Endothelial cell of umbilical vein (primary cell): ENCODE data around the gene LDLRAD2. TPM values are rescaled to one million over a fixed set of nuclear protein-coding genes. Genes with fewer than 3 reads are reported as not detected.

Source experiments
- BruUV-seq: library from RNA; stranded (reverse); fragments of 400-500 nt; replicated peaks from 2 replicates; lab custom pipeline; 2021; lab: Mats Ljungman, UMichigan
- CTCF ChIA-PET: fragments of 300-600, 350-600 bp; sonication (Branson Sonifier 250); formaldehyde crosslinking; loops from one replicate; lab custom pipeline; 2021; ENCODE audit warnings: antibody characterized with exemption, inconsistent platforms; lab: Charles Lee
- POLR2A ChIA-PET: fragments of 300-600, 350-600 bp; sonication (Branson Sonifier 250); formaldehyde crosslinking; loops from one replicate; lab custom pipeline; 2021; ENCODE audit warnings: antibody characterized with exemption, inconsistent platforms; lab: Charles Lee
- DNase-seq: peaks from one replicate; pipeline ENCODE4 v3.0.0-alpha.2; 2011; ENCODE audit warnings: low read depth, low spot score
- FAIRE-seq: peaks from 2 replicates; lab custom pipeline; 2011; peaks lifted over from hg19 to GRCh38; lab: Jason Lieb, UNC
- H2AFZ ChIP-seq: 2 replicates; pipeline ENCODE4 v1.6.0; 2012; ENCODE audit warnings: low read depth, low read length, control low read depth, inconsistent platforms
- H3K27ac ChIP-seq: 2 replicates; pipeline ENCODE4 v1.5.1; 2011; ENCODE audit warnings: low read depth, mild to moderate bottlenecking, control low read depth, low read length, moderate library complexity; ENCODE audit not compliant: insufficient read depth
- H3K27me3 ChIP-seq, 2 experiments: 2 replicates each; pipeline versions ENCODE4 v1.6.0 to v1.6.1; 2011; ENCODE audit warnings: low read length in 2 of 2, mixed read lengths in 1 of 2; ENCODE audit not compliant: control insufficient read depth in 2 of 2, insufficient read depth in 2 of 2
- H3K36me3 ChIP-seq, 2 experiments: 2 replicates in 1 of 2; 3 replicates in 1 of 2; pipeline ENCODE4 v1.5.1; 2011; ENCODE audit warnings: low read length in 2 of 2, mild to moderate bottlenecking in 1 of 2, moderate library complexity in 1 of 2; ENCODE audit not compliant: control insufficient read depth in 2 of 2, insufficient read depth in 2 of 2; ENCODE audit errors: extremely low read depth in 1 of 2
- H3K4me1 ChIP-seq: 3 replicates; pipeline ENCODE4 v1.5.1; 2011; ENCODE audit warnings: mild to moderate bottlenecking, low read length; ENCODE audit not compliant: control insufficient read depth, insufficient read depth; ENCODE audit errors: extremely low read depth
- H3K4me2 ChIP-seq: 2 replicates; pipeline ENCODE4 v1.6.1; 2011; ENCODE audit warnings: low read length, control low read depth, mixed read lengths; ENCODE audit not compliant: insufficient read depth
- H3K4me3 ChIP-seq, 3 experiments: fragments of 200-600 bp in 1 of 3; sonication (generic), shearing (Covaris generic) in 1 of 3; replicated peaks in 1 of 3; 2 replicates each; pipeline ENCODE4 v1.5.1; 2011 to 2016; ENCODE audit warnings: control low read depth in 3 of 3, low read length in 3 of 3, mild to moderate bottlenecking in 2 of 3, inconsistent platforms in 1 of 3, low read depth in 1 of 3, moderate library complexity in 1 of 3; ENCODE audit not compliant: insufficient read depth in 1 of 3
- H3K79me2 ChIP-seq: 2 replicates; pipeline ENCODE4 v1.6.0; 2012; ENCODE audit warnings: low read length, inconsistent platforms; ENCODE audit not compliant: control insufficient read depth, insufficient read depth
- H3K9ac ChIP-seq: replicated peaks from 2 replicates; pipeline ENCODE3; 2011; ENCODE audit warnings: low read length, control low read depth; ENCODE audit not compliant: insufficient read depth; ENCODE audit errors: extremely low read depth
- H3K9me1 ChIP-seq: replicated peaks from 3 replicates; pipeline ENCODE4 v1.6.0; 2011; ENCODE audit warnings: mild to moderate bottlenecking, low read length; ENCODE audit not compliant: control insufficient read depth, insufficient read depth; ENCODE audit errors: extremely low read depth
- H3K9me3 ChIP-seq: replicated peaks from 2 replicates; pipeline ENCODE4 v1.5.1; 2012; ENCODE audit warnings: low read length, inconsistent platforms; ENCODE audit not compliant: control insufficient read depth, insufficient read depth
- H4K20me1 ChIP-seq: replicated peaks from 2 replicates; pipeline ENCODE3; 2011; ENCODE audit warnings: mild to moderate bottlenecking, low read length; ENCODE audit not compliant: control insufficient read depth, insufficient read depth; ENCODE audit errors: extremely low read depth
- CTCF ChIP-seq, 2 donors: IDR thresholded peaks; 1 replicate in 1 of 2; 2 replicates in 1 of 2; pipeline ENCODE4 v1.5.1; 2011; ENCODE audit warnings: low read length in 2 of 2, mild to moderate bottlenecking in 2 of 2, moderate library complexity in 2 of 2, control low read depth in 1 of 2, inconsistent platforms in 1 of 2, low read depth in 1 of 2; ENCODE audit not compliant: insufficient read depth in 1 of 2; ENCODE audit errors: extremely low read depth in 1 of 2
- EZH2 ChIP-seq: IDR thresholded peaks from 2 replicates; pipeline ENCODE4 v1.6.1; 2012; ENCODE audit warnings: borderline replicate concordance, low read depth, mild to moderate bottlenecking, moderate library complexity, low read length, inconsistent platforms; ENCODE audit not compliant: severe bottlenecking
- FOS ChIP-seq: IDR thresholded peaks from 2 replicates; pipeline ENCODE4 v1.6.1; 2011; ENCODE audit warnings: mild to moderate bottlenecking, low read length, moderate library complexity, borderline replicate concordance; ENCODE audit not compliant: insufficient read depth
- GATA2 ChIP-seq: IDR thresholded peaks from 2 replicates; pipeline ENCODE4 v1.7.0; 2011; ENCODE audit warnings: low read depth, mild to moderate bottlenecking, moderate library complexity, mixed read lengths, low read length; ENCODE audit not compliant: insufficient read length, insufficient read depth
- JUN ChIP-seq: IDR thresholded peaks from 2 replicates; pipeline ENCODE4 v1.6.1; 2011; ENCODE audit warnings: borderline replicate concordance, low read depth; ENCODE audit not compliant: insufficient read length, insufficient read depth
- MYC ChIP-seq: IDR thresholded peaks from one replicate; pipeline ENCODE4 v1.6.1; 2011; ENCODE audit warnings: mild to moderate bottlenecking, low read depth, low read length
- POLR2A ChIP-seq: IDR thresholded peaks from 2 replicates; pipeline ENCODE4 v1.6.1; 2012; ENCODE audit warnings: low read depth, mild to moderate bottlenecking, control low read depth, low read length
- POLR2AphosphoS5 ChIP-seq: IDR thresholded peaks from 2 replicates; pipeline ENCODE4 v1.6.1; 2012; ENCODE audit warnings: low read depth, mild to moderate bottlenecking, control low read depth, low read length, moderate library complexity; ENCODE audit not compliant: insufficient read depth
- dilution Hi-C: fragments of 300-500 bp; cut with MboI; formaldehyde crosslinking; loops from one replicate; pipeline ENCODE4 v1.15.0; 2019; ENCODE audit warnings: low sequenced_read_pairs; ENCODE audit not compliant: extremely low pct_ligation_motif_present
- intact Hi-C: fragments of 100-400 bp; cut with micrococcal nuclease; formaldehyde crosslinking; loops from one replicate; pipeline ENCODE4 v1.10.0; 2022
- polyA plus RNA-seq, 4 experiments: library from polyadenylated mRNA; depleted of rRNA in 3 of 4; stranded (reverse) in 3 of 4; unstranded in 1 of 4; fragments of >200 nt; gene quantifications; 2 replicates each; pipeline versions ENCODE4 v1.2.1 to v1.2.3, GENCODE V29; 2011 to 2012; ENCODE audit warnings: missing spikeins in 1 of 4
- total RNA-seq: library from RNA; stranded (reverse); gene quantifications from 2 replicates; pipeline ENCODE4 v1.2.3, GENCODE V29; 2021
- TF ChIP-seq, protein P1 (sequence below): IDR thresholded peaks from 2 replicates; pipeline ENCODE4 v1.6.1; 2011; ENCODE audit not compliant: insufficient read depth, insufficient read length

Gene LDLRAD2
- total and polyA plus RNA-seq, 2 donors (not counting 3 experiments of a cell fraction or from before 2014, with no cell fraction given): 0.44 TPM; not detected in 1

GRCh38 chr1:21843208-21843607 lies 31.1 kb downstream of the LDLRAD2 start:
- no peak overlapping the region for H3K9ac ChIP-seq
- dilution Hi-C loops (no loop called here), intact Hi-C loops (no loop called here)
- H3K79me2 ChIP-seq: peaks cover 27% of the 10 kb centered on the region
- DNase-seq (no peak), FAIRE-seq (no peak)
- no peak overlapping the region for H3K4me2 ChIP-seq
- H3K4me1 ChIP-seq: no peaks in the 10 kb centered on the region
- no peaks in the 10 kb centered on the region for H3K9me3 ChIP-seq
- H3K9me1 ChIP-seq: no peaks in the 10 kb centered on the region
- no TSS peak for BruUV-seq
- CTCF ChIA-PET: no interaction called here
- no peak overlapping the region for H3K4me3 ChIP-seq
- TF ChIP-seq, protein P1, sequence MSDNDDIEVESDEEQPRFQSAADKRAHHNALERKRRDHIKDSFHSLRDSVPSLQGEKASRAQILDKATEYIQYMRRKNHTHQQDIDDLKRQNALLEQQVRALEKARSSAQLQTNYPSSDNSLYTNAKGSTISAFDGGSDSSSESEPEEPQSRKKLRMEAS: no peak
- TF ChIP-seq JUN (no peak), FOS (no peak), MYC (no peak), CTCF (IDR thresholded peaks at IDR 0.05; ENCODE audit: extremely low read depth in 1 of 2, insufficient read depth in 1 of 2, low read depth in 1 of 2, low read length in 2 of 2) (no peak), POLR2AphosphoS5 (no peak), GATA2 (no peak), EZH2 (no peak), POLR2A (no peak)
- no peaks in the 10 kb centered on the region for H3K27me3 ChIP-seq
- H3K27ac ChIP-seq: no peak overlapping the region
- H3K36me3 ChIP-seq: peaks cover 74 to 80% of the 10 kb centered on the region in 2 experiments
- no peaks in the 10 kb centered on the region for H4K20me1 ChIP-seq
- POLR2A ChIA-PET: no interaction called here
- no peak overlapping the region for H2AFZ ChIP-seq
